Gastroesophageal sphincter (tissue), 3 donors: ENCODE measurements around the gene AEN.

Experiments used
- CTCF ChIP-seq, 4 experiments: fragments of 200-600 bp in 2 of 4; fragments of 450-650 bp in 2 of 4; sonication (generic) in 1 of 4; IDR thresholded peaks; one replicate each; pipeline ENCODE4 v1.5.1; 2017 to 2019; ENCODE audit warnings: antibody characterized with exemption in 4 of 4, mild to moderate bottlenecking in 2 of 4, moderate library complexity in 2 of 4
- POLR2A ChIP-seq, 2 donors: fragments of 450-650 bp; IDR thresholded peaks; one replicate each; pipeline ENCODE4 v1.6.1; 2017; ENCODE audit warnings: antibody characterized with exemption in 2 of 2, mild to moderate bottlenecking in 2 of 2, moderate library complexity in 1 of 2
- POLR2AphosphoS5 ChIP-seq: sonication (generic); formaldehyde crosslinking; IDR thresholded peaks from one replicate; pipeline ENCODE4 v1.6.1; 2017; ENCODE audit warnings: antibody characterized with exemption

- TF ChIP-seq CTCF (IDR thresholded peaks at IDR 0.05) (no peak), POLR2AphosphoS5 (no peak), POLR2A (IDR thresholded peaks at IDR 0.05) (no peak)
These were observed 59.3 kb downstream of the AEN start for GRCh38 chr15:88680241-88681001.
